ENCODE measurements around the gene BMP15.

- TF ChIP-seq POLR2AphosphoS5 (IDR thresholded peaks at IDR 0.05; ENCODE audit: borderline replicate concordance, low read depth, low read length) (no peak), FOXP2 (optimal IDR thresholded peaks at IDR 0.05; ENCODE audit: control extremely low read depth, extremely low read length, insufficient read depth) (no peak), EZH2 (IDR thresholded peaks at IDR 0.05) (no peak)
Measured at GRCh38 chrX:50953832-50954231, 43.3 kb downstream of the BMP15 start.
